ENCODE measurements around the gene CASP8AP2.
"Not testable (repeated sequence)": the region's sequence is repeated elsewhere in the genome, so short reads cannot be mapped to it uniquely, and the experiment has no call there.

CASP8AP2 gene

GRCh38 chr6:89840538-89840937 lies 10.9 kb downstream of the CASP8AP2 start:
- Histone ChIP-seq H3K36me3 (ENCODE audit: control insufficient read depth in 5 of 5, insufficient read depth in 5 of 5, low read length in 5 of 5) (peaks cover 0 to 14% (median 3%) of the 10 kb centered on the region in 5 donors), H3K4me3 (ENCODE audit: low read depth in 1 of 5, low read length in 5 of 5) (no peak overlapping the region), H3K9ac (ENCODE audit: low read length in 5 of 5) (peak overlapping the region in 1 of 5 donors; percentile 10), H3K27ac (ENCODE audit: low read depth, low read length) (no peak overlapping the region), H3K9me3 (ENCODE audit: control insufficient read depth in 5 of 5, low read length in 5 of 5) (no peaks in the 10 kb centered on the region), H3K4me1 (ENCODE audit: control insufficient read depth in 5 of 5, insufficient read depth in 5 of 5, low read length in 5 of 5) (peaks cover 0 to 11% (median 6%) of the 10 kb centered on the region in 5 donors), H3K27me3 (ENCODE audit: control insufficient read depth in 5 of 5, insufficient read depth in 4 of 5, low read length in 5 of 5) (no peaks in the 10 kb centered on the region)

GRCh38 chr6:89842228-89842627 lies 12.5 kb downstream of the CASP8AP2 start:
- Histone ChIP-seq H3K9ac (ENCODE audit: low read length in 5 of 5) (no peak overlapping the region), H3K27me3 (ENCODE audit: control insufficient read depth in 5 of 5, insufficient read depth in 4 of 5, low read length in 5 of 5) (no peaks in the 10 kb centered on the region), H3K4me3 (ENCODE audit: low read depth in 1 of 5, low read length in 5 of 5) (no peak overlapping the region), H3K27ac (ENCODE audit: low read depth, low read length) (no peak overlapping the region), H3K9me3 (ENCODE audit: control insufficient read depth in 5 of 5, low read length in 5 of 5) (no peaks in the 10 kb centered on the region), H3K4me1 (ENCODE audit: control insufficient read depth in 5 of 5, insufficient read depth in 5 of 5, low read length in 5 of 5) (peaks cover 0 to 11% (median 6%) of the 10 kb centered on the region in 5 donors), H3K36me3 (ENCODE audit: control insufficient read depth in 5 of 5, insufficient read depth in 5 of 5, low read length in 5 of 5) (peaks cover 0 to 11% (median 7%) of the 10 kb centered on the region in 5 donors)

GRCh38 chr6:89843070-89843469 lies 13.4 kb downstream of the CASP8AP2 start:
- Histone ChIP-seq H3K27ac (ENCODE audit: low read depth, low read length) (no peak overlapping the region), H3K36me3 (ENCODE audit: control insufficient read depth in 5 of 5, insufficient read depth in 5 of 5, low read length in 5 of 5) (peaks cover 2 to 7% (median 5%) of the 10 kb centered on the region in 5 donors), H3K27me3 (ENCODE audit: control insufficient read depth in 5 of 5, insufficient read depth in 4 of 5, low read length in 5 of 5) (no peaks in the 10 kb centered on the region), H3K9ac (ENCODE audit: low read length in 5 of 5) (no peak overlapping the region), H3K4me3 (ENCODE audit: low read depth in 1 of 5, low read length in 5 of 5) (no peak overlapping the region), H3K9me3 (ENCODE audit: control insufficient read depth in 5 of 5, low read length in 5 of 5) (no peaks in the 10 kb centered on the region), H3K4me1 (ENCODE audit: control insufficient read depth in 5 of 5, insufficient read depth in 5 of 5, low read length in 5 of 5) (peaks cover 0 to 11% (median 6%) of the 10 kb centered on the region in 5 donors)

- not testable (repeated sequence) for H3K27me3 ChIP-seq (ENCODE audit: control insufficient read depth in 5 of 5, insufficient read depth in 4 of 5, low read length in 5 of 5); H3K4me1 ChIP-seq (ENCODE audit: control insufficient read depth in 5 of 5, insufficient read depth in 5 of 5, low read length in 5 of 5); H3K27ac ChIP-seq (ENCODE audit: low read depth, low read length); H3K4me3 ChIP-seq (ENCODE audit: low read depth in 1 of 5, low read length in 5 of 5); H3K9ac ChIP-seq (ENCODE audit: low read length in 5 of 5); H3K9me3 ChIP-seq (ENCODE audit: control insufficient read depth in 5 of 5, low read length in 5 of 5)
- peaks cover 3 to 25% (median 5%) of the 10 kb centered on the region in 5 donors for H3K36me3 ChIP-seq (ENCODE audit: control insufficient read depth in 5 of 5, insufficient read depth in 5 of 5, low read length in 5 of 5)
These were observed 17.8 kb downstream of the CASP8AP2 start for GRCh38 chr6:89847513-89847912.

- no peaks in the 10 kb centered on the region for H3K4me1 ChIP-seq (ENCODE audit: control insufficient read depth in 5 of 5, insufficient read depth in 5 of 5, low read length in 5 of 5)
- H3K27me3 ChIP-seq (ENCODE audit: control insufficient read depth in 5 of 5, insufficient read depth in 4 of 5, low read length in 5 of 5), result no peaks in the 10 kb centered on the region
- H3K27ac ChIP-seq (ENCODE audit: low read depth, low read length), result no peak overlapping the region
- no peak overlapping the region for H3K9ac ChIP-seq (ENCODE audit: low read length in 5 of 5)
- H3K36me3 ChIP-seq (ENCODE audit: control insufficient read depth in 5 of 5, insufficient read depth in 5 of 5, low read length in 5 of 5), result peaks cover 20 to 65% (median 43%) of the 10 kb centered on the region in 5 donors
- H3K9me3 ChIP-seq (ENCODE audit: control insufficient read depth in 5 of 5, low read length in 5 of 5), result no peaks in the 10 kb centered on the region
- no peak overlapping the region for H3K4me3 ChIP-seq (ENCODE audit: low read depth in 1 of 5, low read length in 5 of 5)
These were observed 23.4 kb downstream of the CASP8AP2 start for GRCh38 chr6:89853068-89853467.

- Histone ChIP-seq H3K9me3 (ENCODE audit: control insufficient read depth in 5 of 5, low read length in 5 of 5) (no peaks in the 10 kb centered on the region), H3K4me3 (ENCODE audit: low read depth in 1 of 5, low read length in 5 of 5) (no peak overlapping the region), H3K9ac (ENCODE audit: low read length in 5 of 5) (no peak overlapping the region), H3K36me3 (ENCODE audit: control insufficient read depth in 5 of 5, insufficient read depth in 5 of 5, low read length in 5 of 5) (peaks cover 46 to 83% (median 69%) of the 10 kb centered on the region in 5 donors), H3K27ac (ENCODE audit: low read depth, low read length) (no peak overlapping the region), H3K27me3 (ENCODE audit: control insufficient read depth in 5 of 5, insufficient read depth in 4 of 5, low read length in 5 of 5) (no peaks in the 10 kb centered on the region), H3K4me1 (ENCODE audit: control insufficient read depth in 5 of 5, insufficient read depth in 5 of 5, low read length in 5 of 5) (no peaks in the 10 kb centered on the region)
These were observed 28.4 kb downstream of the CASP8AP2 start for GRCh38 chr6:89858041-89858440.

- Histone ChIP-seq H3K4me1 (ENCODE audit: control insufficient read depth in 5 of 5, insufficient read depth in 5 of 5, low read length in 5 of 5) (no peaks in the 10 kb centered on the region), H3K27ac (ENCODE audit: low read depth, low read length) (no peak overlapping the region), H3K27me3 (ENCODE audit: control insufficient read depth in 5 of 5, insufficient read depth in 4 of 5, low read length in 5 of 5) (no peaks in the 10 kb centered on the region), H3K4me3 (ENCODE audit: low read depth in 1 of 5, low read length in 5 of 5) (no peak overlapping the region), H3K9me3 (ENCODE audit: control insufficient read depth in 5 of 5, low read length in 5 of 5) (no peaks in the 10 kb centered on the region), H3K36me3 (ENCODE audit: control insufficient read depth in 5 of 5, insufficient read depth in 5 of 5, low read length in 5 of 5) (peaks cover 44 to 80% (median 57%) of the 10 kb centered on the region in 5 donors), H3K9ac (ENCODE audit: low read length in 5 of 5) (no peak overlapping the region)
These were observed 30.1 kb downstream of the CASP8AP2 start for GRCh38 chr6:89859744-89860143.

- Histone ChIP-seq H3K4me1 (ENCODE audit: control insufficient read depth in 5 of 5, insufficient read depth in 5 of 5, low read length in 5 of 5) (no peaks in the 10 kb centered on the region), H3K27ac (ENCODE audit: low read depth, low read length) (no peak overlapping the region), H3K27me3 (ENCODE audit: control insufficient read depth in 5 of 5, insufficient read depth in 4 of 5, low read length in 5 of 5) (no peaks in the 10 kb centered on the region), H3K4me3 (ENCODE audit: low read depth in 1 of 5, low read length in 5 of 5) (no peak overlapping the region), H3K9me3 (ENCODE audit: control insufficient read depth in 5 of 5, low read length in 5 of 5) (no peaks in the 10 kb centered on the region), H3K36me3 (ENCODE audit: control insufficient read depth in 5 of 5, insufficient read depth in 5 of 5, low read length in 5 of 5) (peaks cover 45 to 75% (median 56%) of the 10 kb centered on the region in 5 donors), H3K9ac (ENCODE audit: low read length in 5 of 5) (no peak overlapping the region)
These were observed 32.6 kb downstream of the CASP8AP2 start for GRCh38 chr6:89862273-89862672.

GRCh38 chr6:89862698-89863097 lies 33.0 kb downstream of the CASP8AP2 start:
- no peaks in the 10 kb centered on the region for H3K4me1 ChIP-seq (ENCODE audit: control insufficient read depth in 5 of 5, insufficient read depth in 5 of 5, low read length in 5 of 5)
- no peak overlapping the region for H3K4me3 ChIP-seq (ENCODE audit: low read depth in 1 of 5, low read length in 5 of 5)
- H3K27ac ChIP-seq (ENCODE audit: low read depth, low read length), result no peak overlapping the region
- no peak overlapping the region for H3K9ac ChIP-seq (ENCODE audit: low read length in 5 of 5)
- no peaks in the 10 kb centered on the region for H3K9me3 ChIP-seq (ENCODE audit: control insufficient read depth in 5 of 5, low read length in 5 of 5)
- H3K36me3 ChIP-seq (ENCODE audit: control insufficient read depth in 5 of 5, insufficient read depth in 5 of 5, low read length in 5 of 5), result peaks cover 45 to 76% (median 57%) of the 10 kb centered on the region in 5 donors
- no peaks in the 10 kb centered on the region for H3K27me3 ChIP-seq (ENCODE audit: control insufficient read depth in 5 of 5, insufficient read depth in 4 of 5, low read length in 5 of 5)

- no peak overlapping the region for H3K27ac ChIP-seq (ENCODE audit: low read depth, low read length)
- no peaks in the 10 kb centered on the region for H3K27me3 ChIP-seq (ENCODE audit: control insufficient read depth in 5 of 5, insufficient read depth in 4 of 5, low read length in 5 of 5)
- no peaks in the 10 kb centered on the region for H3K9me3 ChIP-seq (ENCODE audit: control insufficient read depth in 5 of 5, low read length in 5 of 5)
- H3K9ac ChIP-seq (ENCODE audit: low read length in 5 of 5), result no peak overlapping the region
- H3K4me1 ChIP-seq (ENCODE audit: control insufficient read depth in 5 of 5, insufficient read depth in 5 of 5, low read length in 5 of 5), result no peaks in the 10 kb centered on the region
- peaks cover 34 to 63% (median 40%) of the 10 kb centered on the region in 5 donors for H3K36me3 ChIP-seq (ENCODE audit: control insufficient read depth in 5 of 5, insufficient read depth in 5 of 5, low read length in 5 of 5)
- H3K4me3 ChIP-seq (ENCODE audit: low read depth in 1 of 5, low read length in 5 of 5), result no peak overlapping the region
These were observed 36.5 kb downstream of the CASP8AP2 start for GRCh38 chr6:89866024-89866678.

Measured in subcutaneous abdominal adipose tissue (tissue), 5 donors.